GM12891 (cell line): ENCODE results near the gene TMEM88.
A peak's percentile ranks its signal among the peaks of the same experiment; 100 is the strongest.

Experiments
- PAX5 ChIP-seq: IDR thresholded peaks from 2 replicates; pipeline ENCODE4 v1.6.1; 2011; ENCODE audit warnings: low read length, moderate library complexity, mild to moderate bottlenecking; ENCODE audit not compliant: insufficient read depth, severe bottlenecking
- POLR2A ChIP-seq: IDR thresholded peaks from 2 replicates; pipeline ENCODE4 v1.6.1; 2011; ENCODE audit warnings: low read depth, low read length, control low read depth
- POLR2AphosphoS5 ChIP-seq: IDR thresholded peaks from 2 replicates; pipeline ENCODE4 v1.6.1; 2011; ENCODE audit warnings: low read depth, low read length, control low read depth
- POU2F2 ChIP-seq: IDR thresholded peaks from 2 replicates; pipeline ENCODE4 v1.6.1; 2011; ENCODE audit warnings: low read depth, mild to moderate bottlenecking, control low read depth, low read length, moderate library complexity
- SPI1 ChIP-seq: IDR thresholded peaks from 2 replicates; pipeline ENCODE4 v1.6.1; 2011; ENCODE audit warnings: low read depth, low read length, control low read depth
- TAF1 ChIP-seq: IDR thresholded peaks from 2 replicates; pipeline ENCODE4 v1.6.1; 2011; ENCODE audit warnings: low read depth, low read length, control low read depth

GRCh38 chr17:7837408-7838088, 17.3 kb upstream of the TMEM88 start:
- TF ChIP-seq POLR2A = no peak
- TF ChIP-seq PAX5 = no peak
- no peak for TF ChIP-seq POLR2AphosphoS5
- no peak for TF ChIP-seq TAF1
- no peak for TF ChIP-seq SPI1
- peak; percentile 66; the same call in 1 of the 2 replicates for TF ChIP-seq POU2F2
